Fibroblast of gingiva (primary cell): Measurements from ENCODE around the gene CREB3L4.
A peak's percentile ranks its signal among the peaks of the same experiment; 100 is the strongest.

Experiments
- DNase-seq: peaks from one replicate; pipeline ENCODE4 v3.0.0-alpha.2; 2011; ENCODE audit warnings: low read depth

The CREB3L4 gene

GRCh38 chr1:153967107-153967999 is at the start of gene CREB3L4:
Gene CREB3L4, plus strand, starts transcription at chr1:153967902. Its CDS starts 624 bp downstream, at chr1:153968526.
- peak; percentile 98 for DNase-seq

- no peak for DNase-seq
These were observed 47.5 kb upstream of the CREB3L4 start for GRCh38 chr1:153919876-153920852.

- no peak for DNase-seq
These were observed 46.5 kb upstream of the CREB3L4 start for GRCh38 chr1:153921080-153921802.

DNA sequence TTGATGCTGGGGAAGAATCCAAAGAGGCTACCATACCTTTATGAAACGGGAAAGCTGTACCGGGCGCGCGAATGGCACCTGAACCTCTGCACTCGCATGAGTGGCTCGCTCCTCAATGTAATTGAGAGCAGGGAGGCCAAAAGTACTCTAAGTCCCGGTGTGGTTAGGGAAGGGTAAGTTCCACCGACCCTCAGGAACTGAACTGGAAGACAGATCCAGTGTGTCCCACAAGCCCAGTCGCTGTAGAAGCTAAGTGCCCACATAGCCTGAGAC is 46.0 kb upstream of the CREB3L4 start:
- no peak for DNase-seq

- DNase-seq = no peak
These were observed 45.4 kb upstream of the CREB3L4 start for GRCh38 chr1:153922076-153922971.

DNA sequence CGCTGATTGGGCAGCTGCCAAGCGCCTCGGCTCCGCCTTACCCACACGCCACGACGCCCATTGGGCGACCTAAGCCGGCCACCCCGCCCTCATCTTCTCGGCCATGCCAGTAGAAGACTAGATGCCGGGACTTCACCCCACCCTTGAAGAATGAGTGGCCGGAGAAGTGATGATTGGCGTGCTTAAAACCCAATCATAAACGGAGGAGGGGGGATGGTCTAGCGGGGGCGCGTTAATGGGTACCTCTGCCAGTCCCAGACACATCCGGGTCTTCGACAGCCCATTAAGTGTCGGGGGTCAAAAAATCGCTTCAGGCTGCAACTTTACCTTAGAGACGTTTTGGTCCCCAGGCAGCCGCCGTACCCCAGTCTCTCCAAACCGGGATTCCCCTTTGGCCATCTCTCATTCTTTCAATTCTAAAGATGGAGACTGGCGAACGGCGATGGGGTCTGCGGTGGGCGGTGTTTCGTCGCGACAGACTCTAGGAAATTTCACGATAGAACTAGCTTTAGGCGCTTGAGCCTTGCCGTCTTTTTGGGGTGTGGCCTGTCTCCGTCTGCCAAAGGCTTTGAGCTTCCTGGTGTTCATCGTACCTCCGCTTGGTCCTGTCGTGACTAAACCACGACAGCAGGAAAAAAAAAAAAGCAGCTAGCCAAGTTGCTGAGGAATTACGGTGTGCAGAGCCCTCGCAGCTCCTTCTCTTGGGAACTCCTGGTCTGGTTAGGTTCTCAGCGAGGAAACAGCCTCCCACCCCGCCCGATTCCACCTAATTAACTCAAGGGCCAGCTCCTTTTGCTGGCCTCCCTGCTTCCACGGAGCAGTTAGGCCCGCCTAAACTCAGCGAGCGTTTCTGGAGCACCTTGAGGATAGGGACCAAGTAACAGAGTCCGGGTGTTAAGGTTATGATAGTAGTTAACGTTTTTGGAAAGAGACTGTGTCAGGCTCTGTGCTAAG is 44.5 kb upstream of the CREB3L4 start, which contains the start of gene GATAD2B:
TSS of gene GATAD2B (minus strand) at position 1 of the 954 bp plus-strand sequence. CDS start 94,625 bp downstream, outside the sequence.
- DNase-seq = peak; percentile 100

- DNase-seq = no peak
These were observed 41.3 kb upstream of the CREB3L4 start for GRCh38 chr1:153926405-153926804.

GRCh38 chr1:153928245-153928644 is 39.5 kb upstream of the CREB3L4 start:
- no peak for DNase-seq

- DNase-seq = peak; percentile 50
These were observed 38.8 kb upstream of the CREB3L4 start for GRCh38 chr1:153928791-153929341.

DNA sequence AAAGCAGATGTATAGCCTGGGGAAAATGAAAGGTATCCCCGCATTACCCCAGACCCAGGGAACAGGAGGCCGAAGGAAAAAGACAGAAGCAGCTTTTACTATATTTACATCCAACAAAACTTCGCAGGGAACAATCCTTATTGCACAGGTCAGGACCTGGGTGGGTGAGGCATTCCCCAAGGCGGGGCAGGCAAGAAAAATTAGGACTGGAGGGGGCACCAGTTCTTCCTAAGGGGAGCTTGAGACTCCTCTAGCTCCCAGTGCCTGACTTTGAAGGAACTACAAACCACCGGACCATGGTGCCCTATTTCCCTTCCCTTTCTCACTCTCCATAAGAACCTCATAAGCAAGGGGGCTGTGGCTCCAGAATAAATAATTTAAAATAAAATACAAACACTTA is 38.3 kb upstream of the CREB3L4 start:
- DNase-seq = no peak

DNA sequence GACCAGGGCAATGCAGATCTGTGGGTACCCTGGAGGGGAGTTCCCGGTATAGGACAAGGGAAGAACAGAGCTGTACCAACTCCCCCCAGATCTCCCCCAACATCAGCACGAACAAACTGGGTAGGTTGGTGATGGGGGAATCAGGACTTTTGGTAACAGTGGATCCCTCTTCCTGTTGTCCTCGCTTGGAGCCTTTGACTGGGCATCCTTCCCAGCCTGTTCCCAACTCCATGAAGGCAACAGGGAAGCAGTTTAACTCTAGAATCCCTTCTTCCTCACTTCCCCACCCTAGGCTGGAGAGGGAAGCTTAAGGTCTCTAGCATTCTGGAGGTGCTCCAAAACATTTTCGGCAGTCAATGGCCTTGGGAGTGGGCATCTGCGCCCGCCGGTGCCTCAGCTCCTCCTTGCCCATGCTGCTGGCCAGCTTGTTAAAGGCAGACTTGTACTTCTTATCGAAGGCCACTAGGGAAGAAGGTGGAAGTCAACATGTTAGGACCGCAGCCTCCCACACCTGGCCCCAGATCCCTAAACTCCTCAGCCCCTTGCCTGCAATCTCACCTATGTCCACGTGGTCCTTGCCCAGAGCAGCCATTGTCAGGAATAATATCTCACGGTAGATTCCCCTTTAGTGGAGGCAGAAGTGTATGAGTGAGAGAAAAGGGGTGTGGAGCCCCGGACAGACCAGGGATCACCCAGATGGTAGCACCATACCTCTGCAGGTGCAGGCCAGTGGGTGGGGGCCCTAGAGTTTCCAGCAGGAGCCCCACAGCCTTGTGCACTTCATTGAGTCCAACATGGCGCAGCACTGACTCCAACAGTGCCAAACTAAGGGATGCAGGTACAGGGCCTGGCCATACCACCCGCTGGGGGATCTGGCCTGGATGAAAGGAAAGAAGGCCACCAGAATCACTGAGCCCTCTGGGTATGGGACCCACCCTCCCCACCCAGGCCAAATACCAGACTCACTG is 37.4 kb upstream of the CREB3L4 start:
- no peak for DNase-seq

GRCh38 chr1:153932156-153933131 is 35.3 kb upstream of the CREB3L4 start:
- DNase-seq = no peak

DNA sequence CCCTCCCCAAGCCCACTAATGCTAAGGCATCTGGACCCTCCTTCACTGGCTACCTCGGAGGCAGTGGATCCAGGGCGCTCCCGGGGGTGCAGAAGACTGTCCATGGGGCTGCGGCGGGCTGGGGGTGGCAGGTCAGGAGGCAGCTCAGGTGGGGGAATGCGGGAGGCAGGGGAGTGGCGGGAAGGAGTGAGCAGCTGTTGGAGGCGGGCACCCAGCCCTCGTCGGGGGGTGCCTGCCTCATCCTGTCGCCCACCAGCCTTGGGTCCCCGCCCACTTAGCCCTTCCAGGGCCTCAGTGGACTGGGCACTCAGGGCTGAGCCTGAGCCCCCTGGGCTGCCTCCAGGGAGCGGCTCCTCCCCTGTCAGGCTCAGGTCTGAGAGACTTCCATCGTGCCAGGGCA is 34.3 kb upstream of the CREB3L4 start:
- no peak for DNase-seq

- no peak for DNase-seq
These were observed 33.7 kb upstream of the CREB3L4 start for GRCh38 chr1:153933955-153934354.

- DNase-seq = no peak
These were observed 33.0 kb upstream of the CREB3L4 start for GRCh38 chr1:153934746-153935145.

DNA sequence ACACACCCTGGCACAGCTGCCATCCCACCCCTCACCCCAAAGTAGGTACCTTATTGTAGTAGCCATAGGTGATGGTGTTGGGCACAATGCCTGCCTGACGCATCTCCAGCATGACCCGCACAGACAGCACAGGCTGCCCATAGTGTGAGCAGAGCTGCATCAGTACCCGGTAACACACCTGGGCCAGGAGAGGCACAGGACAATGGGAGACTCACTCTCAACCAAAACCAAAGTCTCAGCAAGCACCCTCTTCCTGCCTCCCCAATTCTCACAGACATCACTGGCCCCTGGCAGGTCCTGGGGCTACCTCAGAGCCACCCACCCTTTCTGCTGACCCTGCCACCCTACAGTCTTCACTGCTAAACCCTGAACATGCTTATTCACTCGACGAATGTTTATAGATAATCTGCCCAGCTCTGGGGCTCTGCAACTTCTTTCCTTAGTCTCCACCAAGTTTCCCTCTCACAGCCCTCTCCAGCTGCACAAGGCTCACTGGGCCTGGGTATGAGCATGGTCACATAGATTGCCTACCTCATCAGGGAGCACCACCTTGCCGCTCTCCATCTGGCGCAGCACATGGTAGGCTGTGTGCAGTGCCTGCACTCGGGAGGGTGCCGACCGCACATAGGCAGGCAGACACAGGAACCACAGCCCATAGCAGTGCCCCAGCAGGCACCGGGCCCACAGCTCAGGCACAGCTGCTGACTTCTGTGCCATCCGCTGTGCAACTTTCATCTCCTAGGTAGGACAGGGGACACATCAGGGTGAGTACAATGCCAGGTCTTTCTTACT is 31.5 kb upstream of the CREB3L4 start:
- DNase-seq = no peak
